K562 (cell line): ENCODE measurements around the gene HLCS. TPM values are rescaled to one million over a fixed set of nuclear protein-coding genes. Genes with fewer than 3 reads are reported as not detected.
A peak's percentile ranks its signal among the peaks of the same experiment; 100 is the strongest.

Experiments
- ATAC-seq: fragments of 200-7000 bp; cut with Tn5 transposase; 3 replicates; pipeline ENCODE4 v1.9.1; 2020; ENCODE audit warnings: moderate library complexity
- BruUV-seq: library from RNA; stranded (reverse); fragments of 400-500 nt; replicated peaks from 2 replicates; lab custom pipeline; 2021; lab: Mats Ljungman, UMichigan
- CTCF ChIA-PET: fragments of 300-600 bp; formaldehyde crosslinking; extraction: SDS; loops from one replicate; lab custom pipeline; 2021; ENCODE audit warnings: low intra/inter-chr PET ratio; lab: Yijun Ruan, JAX
- POLR2A ChIA-PET: fragments of 300-600, 350-650 bp; sonication (Branson Sonifier 250); formaldehyde crosslinking; extraction: SDS; loops from one replicate; lab custom pipeline; 2021; ENCODE audit warnings: antibody characterized with exemption, inconsistent platforms; lab: Yijun Ruan, JAX
- DNase-seq, 4 experiments: peaks; one replicate each; pipeline versions ENCODE4 v3.0.0 to v3.0.0-alpha.2; 2011 to 2018; ENCODE audit warnings: low spot score in 3 of 4, mixed read lengths in 3 of 4; ENCODE audit errors: extremely low read depth in 1 of 4
- FAIRE-seq: peaks from 2 replicates; lab custom pipeline; 2011; peaks lifted over from hg19 to GRCh38; lab: Jason Lieb, UNC
- H2AFZ ChIP-seq: 2 replicates; pipeline ENCODE4 v1.6.0; 2011; ENCODE audit warnings: low read depth, low read length, control low read depth, inconsistent platforms
- H3K27ac ChIP-seq: fragments of 200-600 bp; 3 replicates; pipeline ENCODE4 v1.8.0; 2011; ENCODE audit warnings: low read depth, mild to moderate bottlenecking, control low read depth, inconsistent platforms, low read length, moderate library complexity, mixed read lengths; ENCODE audit errors: extremely low read depth
- H3K27me3 ChIP-seq, 2 experiments: fragments of 300-600 bp in 1 of 2; 2 replicates in 1 of 2; 3 replicates in 1 of 2; pipeline versions ENCODE4 v1.6.0 to v1.8.0; 2011; ENCODE audit warnings: inconsistent platforms in 2 of 2, low read length in 2 of 2, mild to moderate bottlenecking in 1 of 2, mixed read lengths in 1 of 2, moderate library complexity in 1 of 2; ENCODE audit not compliant: control insufficient read depth in 2 of 2, insufficient read depth in 2 of 2
- H3K36me3 ChIP-seq: fragments of 300-600 bp; 3 replicates; pipeline ENCODE4 v1.8.0; 2011; ENCODE audit warnings: mild to moderate bottlenecking, low read length, inconsistent platforms; ENCODE audit not compliant: control insufficient read depth, insufficient read depth
- H3K4me1 ChIP-seq, 2 experiments: fragments of 200-600 bp in 1 of 2; replicated peaks in 1 of 2; 2 replicates in 1 of 2; 3 replicates in 1 of 2; pipeline versions ENCODE4 v1.5.1 to v1.8.0; 2011; ENCODE audit warnings: inconsistent platforms in 2 of 2, low read length in 2 of 2, mild to moderate bottlenecking in 1 of 2, mixed read lengths in 1 of 2, moderate library complexity in 1 of 2; ENCODE audit not compliant: control insufficient read depth in 2 of 2, insufficient read depth in 2 of 2
- H3K4me2 ChIP-seq: 2 replicates; pipeline ENCODE4 v1.6.1; 2011; ENCODE audit warnings: low read length, control low read depth, inconsistent platforms, mixed read lengths; ENCODE audit not compliant: insufficient read depth
- H3K4me3 ChIP-seq: fragments of 200-600 bp; sonication (generic), shearing (Covaris generic); 2 replicates; pipeline ENCODE4 v1.5.1; 2016; ENCODE audit warnings: control low read depth, inconsistent platforms
- H3K79me2 ChIP-seq: fragments of 200-600 bp; 3 replicates; pipeline ENCODE4 v1.8.0; 2011; ENCODE audit warnings: low read length, inconsistent platforms; ENCODE audit not compliant: control insufficient read depth, insufficient read depth
- H3K9ac ChIP-seq, 2 experiments: 2 replicates each; pipeline versions ENCODE4 v1.6.0 to v1.6.1; 2011; ENCODE audit warnings: low read depth in 2 of 2, low read length in 2 of 2, control low read depth in 1 of 2, inconsistent platforms in 1 of 2, mild to moderate bottlenecking in 1 of 2, mixed read lengths in 1 of 2; ENCODE audit not compliant: insufficient read depth in 1 of 2
- H3K9me1 ChIP-seq: one replicate; pipeline ENCODE4 v1.6.0; 2011; ENCODE audit warnings: inconsistent platforms, mild to moderate bottlenecking, low read length, moderate library complexity; ENCODE audit not compliant: control insufficient read depth, insufficient read depth
- H3K9me3 ChIP-seq: replicated peaks from 2 replicates; pipeline ENCODE4 v1.5.1; 2011; ENCODE audit warnings: low read depth, low read length, inconsistent platforms; ENCODE audit not compliant: control insufficient read depth, insufficient read depth
- H4K20me1 ChIP-seq: replicated peaks from 2 replicates; pipeline ENCODE4 v1.6.1; 2011; ENCODE audit warnings: low read length, inconsistent platforms, mixed read lengths; ENCODE audit not compliant: control insufficient read depth, insufficient read depth
- ELF4 ChIP-seq: fragments of 450-650 bp; formaldehyde crosslinking; IDR thresholded peaks from 2 replicates; pipeline ENCODE4 v1.4.0; 2022; ENCODE audit warnings: missing genetic modification characterization
- ETV5 ChIP-seq: sonication (generic); formaldehyde crosslinking; IDR thresholded peaks from 2 replicates; pipeline ENCODE4 v1.4.0; 2020; ENCODE audit warnings: low read depth, mild to moderate bottlenecking, missing genetic modification reagents
- FOXJ2 ChIP-seq: fragments of 200-800 bp; sonication (Bioruptor generic); IDR thresholded peaks from 2 replicates; pipeline ENCODE4 v1.6.1; 2016; ENCODE audit warnings: missing genetic modification characterization, missing compliant biosample characterization
- GTF2E2 ChIP-seq: fragments of 200-800 bp; sonication (Bioruptor generic); IDR thresholded peaks from 2 replicates; pipeline ENCODE4 v1.6.1; 2016; ENCODE audit warnings: missing genetic modification characterization, missing compliant biosample characterization
- MTA3 ChIP-seq: fragments of 450-650 bp; formaldehyde crosslinking; IDR thresholded peaks from 2 replicates; pipeline ENCODE4 v1.6.1; 2017; ENCODE audit warnings: mild to moderate bottlenecking, borderline replicate concordance
- NEUROD1 ChIP-seq: fragments of 150-350 bp; IDR thresholded peaks from 2 replicates; pipeline ENCODE4 v1.6.1; 2014; ENCODE audit warnings: borderline replicate concordance, low read length, low read depth; ENCODE audit not compliant: partially characterized antibody
- NKRF ChIP-seq: fragments of 450-650 bp; IDR thresholded peaks from 2 replicates; pipeline ENCODE4 v1.6.1; 2016; ENCODE audit warnings: borderline replicate concordance
- POLR2AphosphoS5 ChIP-seq: IDR thresholded peaks from 2 replicates; pipeline ENCODE4 v1.6.1; 2011; ENCODE audit warnings: mild to moderate bottlenecking, low read depth, low read length, moderate library complexity; ENCODE audit not compliant: control insufficient read depth, insufficient read depth
- SP1 ChIP-seq: sonication (generic); formaldehyde crosslinking; IDR thresholded peaks from 2 replicates; pipeline ENCODE4 v1.8.1; 2022; ENCODE audit warnings: mild to moderate bottlenecking, missing genetic modification reagents
- TOE1 ChIP-seq, 2 experiments: fragments of 450-650 bp in 1 of 2; sonication (generic) in 1 of 2; formaldehyde crosslinking in 1 of 2; IDR thresholded peaks; 2 replicates each; pipeline versions ENCODE4 v1.7.1 to v1.8.0; 2016 to 2022; ENCODE audit warnings: borderline replicate concordance in 2 of 2, mild to moderate bottlenecking in 2 of 2, antibody characterized with exemption in 1 of 2, inconsistent platforms in 1 of 2, low read depth in 1 of 2, missing genetic modification reagents in 1 of 2, moderate library complexity in 1 of 2
- WGBS: fragments of 100-300 bp; shearing (Covaris generic); methylation state at CpG from one replicate; pipeline ENCODE4 v1.1.6; 2016; ENCODE audit warnings: low coverage, mixed read lengths; ENCODE audit not compliant: insufficient coverage; ENCODE audit errors: missing lambda C conversion rate; 5-methylcytosine and 5-hydroxymethylcytosine counted together
- in situ Hi-C: fragments of 300-500 bp; cut with MboI; formaldehyde crosslinking; loops from 4 replicates; pipeline ENCODE4 v1.15.0; 2018; ENCODE audit warnings: inconsistent platforms, mixed read lengths
- intact Hi-C: fragments of 100-400 bp; cut with micrococcal nuclease; formaldehyde crosslinking; loops from 2 replicates; pipeline ENCODE4 v1.14.2; 2022
- polyA plus RNA-seq, 8 experiments: library from polyadenylated mRNA; depleted of rRNA in 4 of 8; stranded (reverse) in 5 of 8; unstranded in 3 of 8; fragments of >200 nt; fragmentation: Nextera tagmentation in 2 of 8; fragmentation: Illumina TruSeq in 1 of 8; extraction: Ambion mirVana in 2 of 8; extraction: Trizol in 1 of 8; gene quantifications; 2 replicates each; pipeline versions ENCODE4 v1.2.1 to v1.2.3, GENCODE V29; 2011 to 2014; ENCODE audit warnings: inconsistent platforms in 1 of 8, missing spikeins in 1 of 8
- total RNA-seq, 7 experiments: library from RNA; depleted of rRNA in 6 of 7; stranded (reverse); fragments of >200 nt in 6 of 7; fragmentation: Illumina TruSeq in 2 of 7; extraction: Trizol in 2 of 7; gene quantifications; 2 replicates each; pipeline versions ENCODE4 v1.2.1 to v1.2.3, GENCODE V29; 2011 to 2021; ENCODE audit warnings: low replicate concordance in 1 of 7
- TF ChIP-seq, protein P1 (sequence below): sonication (generic); formaldehyde crosslinking; IDR thresholded peaks from 2 replicates; pipeline ENCODE4 v1.8.0; 2022; ENCODE audit warnings: mild to moderate bottlenecking, missing genetic modification reagents
- TF ChIP-seq, protein P2 (sequence below): fragments of 250-450 bp; sonication (Bioruptor Pico); IDR thresholded peaks from 2 replicates; pipeline ENCODE4 v1.4.0; 2020

HLCS gene
- total and polyA plus RNA-seq, 9 of the 15 experiments (the other 6 are each of a cell fraction or from before 2014, with no cell fraction given), result 3.0 to 21.5 (median 17.1) TPM

DNA sequence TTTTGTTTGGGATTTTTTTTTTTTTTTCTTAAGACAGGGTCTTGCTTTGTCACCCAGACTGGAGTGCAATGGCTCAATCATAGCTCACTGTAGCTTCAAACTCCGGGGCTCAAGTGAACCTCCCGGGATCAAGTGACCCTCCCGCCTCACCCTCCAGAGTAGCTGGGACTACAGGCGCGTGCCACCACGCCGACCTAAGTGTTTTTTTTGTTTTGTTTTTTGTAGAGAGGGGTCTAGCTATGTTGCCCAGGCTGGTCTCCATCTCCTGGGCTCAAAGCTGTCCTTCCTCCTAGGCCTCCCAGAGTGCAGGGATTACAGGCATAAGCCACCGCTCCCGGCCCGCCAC lies 776 bp downstream of the HLCS start:
- CTCF ChIA-PET, result interaction anchor here (0.7 to 0.9 kb wide), 2 partner anchors 11 to 17 kb away, joined by 3 to 4 read pairs; no protein-coding TSS in a partner anchor
- Histone ChIP-seq H3K9me1 (no peaks in the 10 kb centered on the region), H3K4me2 (peak overlapping the region; percentile 93), H3K27me3 (no peaks in the 10 kb centered on the region), H2AFZ (peak overlapping the region; percentile 83), H3K36me3 (peaks cover 7% of the 10 kb centered on the region), H3K9me3 (no peaks in the 10 kb centered on the region), H3K4me3 (peak overlapping the region; percentile 89), H3K27ac (peak overlapping the region; percentile 96), H3K9ac (peak overlapping the region; percentile 95 to 99), H3K4me1 (peaks cover 27 to 33% of the 10 kb centered on the region in 2 experiments), H4K20me1 (no peaks in the 10 kb centered on the region), H3K79me2 (peaks cover 30% of the 10 kb centered on the region)
- FAIRE-seq, result no peak
- WGBS, result 2% methylated on average over 10 of the region's 10 CpGs
- POLR2A ChIA-PET, result interaction anchor here (0.5 to 3.1 kb wide), 14 partner anchors 10 to 600 kb away, joined by 3 to 17 read pairs (median 3); no protein-coding TSS in a partner anchor
- peak; percentile 40 for ATAC-seq
- intact Hi-C loops (loop anchor here (1.0 kb wide), 1 partner anchor 26 kb away; no protein-coding TSS in a partner anchor), in situ Hi-C loops (no loop called here)
- BruUV-seq, result no TSS peak
- DNase-seq, result no peak
- TF ChIP-seq ETV5 (peak; percentile 57; the same call in 1 of the 2 replicates), GTF2E2 (peak; percentile 79; the same call in 1 of the 2 replicates), NKRF (peak; percentile 74), TOE1 (IDR thresholded peaks at IDR 0.05; ENCODE audit: borderline replicate concordance) (peak; percentile 53; the same call in 1 of the 2 replicates), TOE1 (CRISPR knock-in tag; IDR thresholded peaks at IDR 0.05; ENCODE audit: borderline replicate concordance, low read depth) (no peak), SP1 (CRISPR knock-in tag) (0 out of 2 replicates have a peak, but pooled peaks have one; percentile 31), FOXJ2 (peak; percentile 33; the same call in 1 of the 2 replicates), ELF4 (CRISPR knock-in tag) (0 out of 2 replicates have a peak, but pooled peaks have one; percentile 20), MTA3 (0 out of 2 replicates have a peak, but pooled peaks have one; percentile 28), POLR2AphosphoS5 (no peak), NEUROD1 (no peak)
- TF ChIP-seq, protein P1, sequence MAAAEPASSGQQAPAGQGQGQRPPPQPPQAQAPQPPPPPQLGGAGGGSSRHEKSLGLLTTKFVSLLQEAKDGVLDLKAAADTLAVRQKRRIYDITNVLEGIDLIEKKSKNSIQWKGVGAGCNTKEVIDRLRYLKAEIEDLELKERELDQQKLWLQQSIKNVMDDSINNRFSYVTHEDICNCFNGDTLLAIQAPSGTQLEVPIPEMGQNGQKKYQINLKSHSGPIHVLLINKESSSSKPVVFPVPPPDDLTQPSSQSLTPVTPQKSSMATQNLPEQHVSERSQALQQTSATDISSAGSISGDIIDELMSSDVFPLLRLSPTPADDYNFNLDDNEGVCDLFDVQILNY, result no peak
- TF ChIP-seq, protein P2, sequence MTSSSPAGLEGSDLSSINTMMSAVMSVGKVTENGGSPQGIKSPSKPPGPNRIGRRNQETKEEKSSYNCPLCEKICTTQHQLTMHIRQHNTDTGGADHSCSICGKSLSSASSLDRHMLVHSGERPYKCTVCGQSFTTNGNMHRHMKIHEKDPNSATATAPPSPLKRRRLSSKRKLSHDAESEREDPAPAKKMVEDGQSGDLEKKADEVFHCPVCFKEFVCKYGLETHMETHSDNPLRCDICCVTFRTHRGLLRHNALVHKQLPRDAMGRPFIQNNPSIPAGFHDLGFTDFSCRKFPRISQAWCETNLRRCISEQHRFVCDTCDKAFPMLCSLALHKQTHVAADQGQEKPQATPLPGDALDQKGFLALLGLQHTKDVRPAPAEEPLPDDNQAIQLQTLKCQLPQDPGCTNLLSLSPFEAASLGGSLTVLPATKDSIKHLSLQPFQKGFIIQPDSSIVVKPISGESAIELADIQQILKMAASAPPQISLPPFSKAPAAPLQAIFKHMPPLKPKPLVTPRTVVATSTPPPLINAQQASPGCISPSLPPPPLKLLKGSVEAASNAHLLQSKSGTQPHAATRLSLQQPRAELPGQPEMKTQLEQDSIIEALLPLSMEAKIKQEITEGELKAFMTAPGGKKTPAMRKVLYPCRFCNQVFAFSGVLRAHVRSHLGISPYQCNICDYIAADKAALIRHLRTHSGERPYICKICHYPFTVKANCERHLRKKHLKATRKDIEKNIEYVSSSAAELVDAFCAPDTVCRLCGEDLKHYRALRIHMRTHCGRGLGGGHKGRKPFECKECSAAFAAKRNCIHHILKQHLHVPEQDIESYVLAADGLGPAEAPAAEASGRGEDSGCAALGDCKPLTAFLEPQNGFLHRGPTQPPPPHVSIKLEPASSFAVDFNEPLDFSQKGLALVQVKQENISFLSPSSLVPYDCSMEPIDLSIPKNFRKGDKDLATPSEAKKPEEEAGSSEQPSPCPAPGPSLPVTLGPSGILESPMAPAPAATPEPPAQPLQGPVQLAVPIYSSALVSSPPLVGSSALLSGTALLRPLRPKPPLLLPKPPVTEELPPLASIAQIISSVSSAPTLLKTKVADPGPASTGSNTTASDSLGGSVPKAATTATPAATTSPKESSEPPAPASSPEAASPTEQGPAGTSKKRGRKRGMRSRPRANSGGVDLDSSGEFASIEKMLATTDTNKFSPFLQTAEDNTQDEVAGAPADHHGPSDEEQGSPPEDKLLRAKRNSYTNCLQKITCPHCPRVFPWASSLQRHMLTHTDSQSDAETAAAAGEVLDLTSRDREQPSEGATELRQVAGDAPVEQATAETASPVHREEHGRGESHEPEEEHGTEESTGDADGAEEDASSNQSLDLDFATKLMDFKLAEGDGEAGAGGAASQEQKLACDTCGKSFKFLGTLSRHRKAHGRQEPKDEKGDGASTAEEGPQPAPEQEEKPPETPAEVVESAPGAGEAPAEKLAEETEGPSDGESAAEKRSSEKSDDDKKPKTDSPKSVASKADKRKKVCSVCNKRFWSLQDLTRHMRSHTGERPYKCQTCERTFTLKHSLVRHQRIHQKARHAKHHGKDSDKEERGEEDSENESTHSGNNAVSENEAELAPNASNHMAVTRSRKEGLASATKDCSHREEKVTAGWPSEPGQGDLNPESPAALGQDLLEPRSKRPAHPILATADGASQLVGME (CRISPR knock-in tag), result peak; percentile 26; the same call in 1 of the 2 replicates
